HCT116 (cell line): ENCODE data around the gene MYH11. TPM values are rescaled to one million over a fixed set of nuclear protein-coding genes. Genes with fewer than 3 reads are reported as not detected.

ENCODE experiments used
- ATAC-seq: fragments of 200-7000 bp; cut with Tn5 transposase; 2 replicates; pipeline ENCODE4 v1.9.1; 2020; ENCODE audit warnings: mild to moderate bottlenecking, moderate library complexity
- BruUV-seq: library from RNA; stranded (reverse); fragments of 400-500 nt; replicated peaks from 2 replicates; lab custom pipeline; 2021; lab: Mats Ljungman, UMichigan
- CTCF ChIA-PET: fragments of 300-600 bp; sonication (Branson Sonifier 250); formaldehyde crosslinking; loops from one replicate; lab custom pipeline; 2021; ENCODE audit warnings: antibody characterized with exemption; lab: Charles Lee
- POLR2A ChIA-PET: fragments of 300-600, 350-600 bp; sonication (Branson Sonifier 250); formaldehyde crosslinking; loops from one replicate; lab custom pipeline; 2021; ENCODE audit warnings: antibody characterized with exemption; lab: Charles Lee
- RAD21 ChIA-PET, 2 experiments: fragments of 300-600 bp; sonication (Branson Sonifier 250); formaldehyde crosslinking; loops; one replicate each; lab custom pipeline; 2023; ENCODE audit warnings: low total read pairs in 2 of 2; ENCODE audit not compliant: uncharacterized antibody in 2 of 2, unreplicated experiment in 2 of 2, low non-redundant PET in 1 of 2; lab: Charles Lee
- DNase-seq: peaks from one replicate; pipeline ENCODE4 v3.0.0-alpha.2; 2010; ENCODE audit warnings: low read depth, low spot score
- H2AFZ ChIP-seq: fragments of 200-600 bp; shearing (Covaris generic), sonication (generic); 2 replicates; pipeline ENCODE4 v1.6.1; 2017; ENCODE audit warnings: low read depth, mixed run types, mixed read lengths, antibody characterized with exemption, low read length; ENCODE audit not compliant: poor library complexity, severe bottlenecking
- H3K27ac ChIP-seq: 2 replicates; pipeline ENCODE4 v1.5.1; 2012; ENCODE audit warnings: low read depth, low read length
- H3K27me3 ChIP-seq: fragments of 200-600 bp; sonication (generic); 2 replicates; pipeline ENCODE4 v1.6.1; 2016; ENCODE audit warnings: mixed run types, low read length, mixed read lengths; ENCODE audit not compliant: insufficient read depth
- H3K36me3 ChIP-seq, 2 experiments: fragments of 200-500 bp in 1 of 2; fragments of 200-600 bp in 1 of 2; sonication (Bioruptor generic) in 1 of 2; sonication (generic) in 1 of 2; 2 replicates each; pipeline versions ENCODE4 v1.5.1 to v1.6.1; 2014 to 2016; ENCODE audit warnings: low read length in 2 of 2, inconsistent platforms in 1 of 2, mixed read lengths in 1 of 2, mixed run types in 1 of 2; ENCODE audit not compliant: insufficient read depth in 2 of 2, control insufficient read depth in 1 of 2
- H3K4me1 ChIP-seq, 2 experiments: fragments of 200-600 bp in 1 of 2; sonication (generic) in 1 of 2; 2 replicates each; pipeline versions ENCODE4 v1.5.1 to v1.6.1; 2012 to 2017; ENCODE audit warnings: low read length in 2 of 2, inconsistent platforms in 1 of 2, mild to moderate bottlenecking in 1 of 2, mixed read lengths in 1 of 2, mixed run types in 1 of 2, moderate library complexity in 1 of 2; ENCODE audit not compliant: insufficient read depth in 2 of 2, control insufficient read depth in 1 of 2
- H3K4me2 ChIP-seq: fragments of 200-600 bp; sonication (generic); 2 replicates; pipeline ENCODE4 v1.6.1; 2017; ENCODE audit warnings: mixed run types, low read length, mixed read lengths
- H3K4me3 ChIP-seq, 2 experiments: fragments of 200-600 bp in 1 of 2; sonication (generic) in 1 of 2; replicated peaks in 1 of 2; 2 replicates each; pipeline ENCODE4 v1.5.1; 2011 to 2016; ENCODE audit warnings: low read length in 2 of 2, control low read depth in 1 of 2, low read depth in 1 of 2, mild to moderate bottlenecking in 1 of 2, mixed read lengths in 1 of 2, mixed run types in 1 of 2
- H3K79me2 ChIP-seq: fragments of 200-600 bp; sonication (generic); 2 replicates; pipeline ENCODE4 v1.6.1; 2017; ENCODE audit warnings: mild to moderate bottlenecking, mixed run types, low read length, moderate library complexity, mixed read lengths; ENCODE audit not compliant: insufficient read depth
- H3K9ac ChIP-seq: fragments of 200-600 bp; sonication (generic); 2 replicates; pipeline ENCODE4 v1.6.1; 2016; ENCODE audit warnings: low read length, mixed read lengths
- H3K9me2 ChIP-seq: fragments of 200-600 bp; sonication (generic), shearing (Covaris generic); 2 replicates; pipeline ENCODE4 v1.6.1; 2017; ENCODE audit warnings: mixed run types, mild to moderate bottlenecking, moderate library complexity; ENCODE audit not compliant: insufficient read depth
- H3K9me3 ChIP-seq, 2 experiments: fragments of 200-500 bp in 1 of 2; fragments of 200-600 bp in 1 of 2; sonication (Bioruptor generic) in 1 of 2; sonication (generic) in 1 of 2; 2 replicates each; pipeline ENCODE4 v1.6.1; 2014 to 2017; ENCODE audit warnings: low read length in 2 of 2, mixed read lengths in 2 of 2, inconsistent platforms in 1 of 2, low read depth in 1 of 2, mild to moderate bottlenecking in 1 of 2, mixed run types in 1 of 2, moderate library complexity in 1 of 2; ENCODE audit not compliant: control insufficient read depth in 1 of 2, insufficient read depth in 1 of 2
- H4K20me1 ChIP-seq: fragments of 200-600 bp; sonication (generic), shearing (Covaris generic); 2 replicates; pipeline ENCODE4 v1.6.1; 2017; ENCODE audit warnings: mixed run types, mild to moderate bottlenecking, moderate library complexity; ENCODE audit not compliant: insufficient read depth
- CBX3 ChIP-seq: IDR thresholded peaks from 2 replicates; pipeline ENCODE4 v1.6.1; 2012; ENCODE audit warnings: low read depth
- POLR2AphosphoS5 ChIP-seq: IDR thresholded peaks from 2 replicates; pipeline ENCODE4 v1.6.1; 2011; ENCODE audit warnings: mild to moderate bottlenecking, low read depth, low read length, moderate library complexity
- RAD21 ChIP-seq: IDR thresholded peaks from 2 replicates; pipeline ENCODE4 v1.6.1; 2012; ENCODE audit warnings: low read depth, mild to moderate bottlenecking
- REST ChIP-seq: IDR thresholded peaks from 2 replicates; pipeline ENCODE4 v1.6.1; 2012; ENCODE audit warnings: low read depth
- ZNF274 ChIP-seq: fragments of 200-500 bp; sonication (Bioruptor generic); IDR thresholded peaks from 2 replicates; pipeline ENCODE4 v1.6.1; 2014; ENCODE audit warnings: mild to moderate bottlenecking, low read depth, low read length, inconsistent platforms
- intact Hi-C: fragments of 100-400 bp; cut with micrococcal nuclease; formaldehyde crosslinking; loops from 2 replicates; pipeline ENCODE4 v1.10.0; 2022
- total RNA-seq: library from RNA; stranded (reverse); gene quantifications from one replicate; pipeline ENCODE4 v1.2.1, GENCODE V29; 2021; ENCODE audit not compliant: unreplicated experiment
- TF ChIP-seq, protein P1 (sequence below): IDR thresholded peaks from 2 replicates; pipeline ENCODE4 v1.6.1; 2012

MYH11 gene
- total RNA-seq, 1 experiment from 2014 or later, result 0.61 TPM

DNA sequence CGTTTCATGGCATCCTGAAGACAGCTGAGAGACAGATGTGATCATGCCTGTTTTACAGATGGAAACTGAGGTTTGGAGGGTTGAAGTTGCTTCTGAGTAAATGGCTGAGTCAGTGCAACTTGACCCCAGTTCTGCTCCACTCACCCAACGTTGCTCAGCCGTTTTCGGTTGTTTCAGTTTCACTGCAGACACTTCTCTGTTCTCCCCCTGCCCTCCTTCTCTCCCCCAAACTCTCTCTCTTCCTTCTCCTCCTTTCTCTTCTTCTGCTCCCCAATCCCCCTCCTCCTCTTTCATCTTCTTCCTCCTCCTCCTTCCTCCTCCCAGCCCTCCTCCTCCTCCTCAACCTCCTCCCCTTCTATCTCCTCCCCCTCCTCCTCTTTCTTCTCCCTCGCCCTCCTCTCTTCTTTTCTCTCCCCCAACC, 41.0 kb upstream of the MYH11 start:
- no TSS peak for BruUV-seq
- intact Hi-C loops, result no loop called here
- no peak for DNase-seq
- Histone ChIP-seq H3K4me1 (peaks cover 46 to 69% of the 10 kb centered on the region in 2 experiments), H3K27ac (peak overlapping the region; percentile 87), H3K9me3 (no peaks in the 10 kb centered on the region), H3K9me2 (no peaks in the 10 kb centered on the region), H3K36me3 (no peaks in the 10 kb centered on the region), H3K79me2 (no peaks in the 10 kb centered on the region), H3K4me2 (peak overlapping the region; percentile 75), H3K9ac (peak overlapping the region; percentile 24), H3K27me3 (no peaks in the 10 kb centered on the region), H2AFZ (peak overlapping the region; percentile 41), H4K20me1 (no peaks in the 10 kb centered on the region), H3K4me3 (peak overlapping the region; percentile 14 to 15; a peak in 2 of 4 replicates)
- ChIA-PET CTCF (no interaction called here), RAD21 (no interaction called here), POLR2A (interaction anchor here (1.4 kb wide), 1 partner anchor 9 kb away, joined by 9 read pairs; the partner anchor contains the start of gene CEP20)
- TF ChIP-seq CBX3, result 0 out of 2 replicates have a peak, but pooled peaks have one; percentile 13
- no peak for TF ChIP-seq ZNF274
- ATAC-seq, result no peak

- Histone ChIP-seq H3K9me3 (no peaks in the 10 kb centered on the region), H3K9me2 (no peaks in the 10 kb centered on the region), H2AFZ (peak overlapping the region; percentile 56), H3K4me2 (peak overlapping the region; percentile 75), H3K79me2 (no peaks in the 10 kb centered on the region), H4K20me1 (no peaks in the 10 kb centered on the region), H3K27ac (peak overlapping the region; percentile 87), H3K4me3 (peak overlapping the region in 1 of 2 experiments; percentile 14; a peak in 2 of 4 replicates), H3K9ac (peak overlapping the region; percentile 24), H3K4me1 (peaks cover 46 to 63% of the 10 kb centered on the region in 2 experiments), H3K36me3 (no peaks in the 10 kb centered on the region), H3K27me3 (no peaks in the 10 kb centered on the region)
- ATAC-seq, result no peak
- TF ChIP-seq REST (no peak), POLR2AphosphoS5 (no peak), RAD21 (no peak), CBX3 (no peak)
- TF ChIP-seq, protein P1, sequence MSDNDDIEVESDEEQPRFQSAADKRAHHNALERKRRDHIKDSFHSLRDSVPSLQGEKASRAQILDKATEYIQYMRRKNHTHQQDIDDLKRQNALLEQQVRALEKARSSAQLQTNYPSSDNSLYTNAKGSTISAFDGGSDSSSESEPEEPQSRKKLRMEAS, result no peak
- intact Hi-C loops, result no loop called here
- ChIA-PET CTCF (no interaction called here), POLR2A (interaction anchor here (1.4 kb wide), 1 partner anchor 9 kb away, joined by 9 read pairs; the partner anchor contains the start of gene CEP20), RAD21 (no interaction called here)
- BruUV-seq, result no TSS peak
- DNase-seq, result no peak
These were observed 40.4 kb upstream of the MYH11 start for GRCh38 chr16:15897121-15897780.
